ENCODE results near the gene MCM3AP.
"Not testable (repeated sequence)": the region's sequence is repeated elsewhere in the genome, so short reads cannot be mapped to it uniquely, and the experiment has no call there.

Gene MCM3AP

DNA sequence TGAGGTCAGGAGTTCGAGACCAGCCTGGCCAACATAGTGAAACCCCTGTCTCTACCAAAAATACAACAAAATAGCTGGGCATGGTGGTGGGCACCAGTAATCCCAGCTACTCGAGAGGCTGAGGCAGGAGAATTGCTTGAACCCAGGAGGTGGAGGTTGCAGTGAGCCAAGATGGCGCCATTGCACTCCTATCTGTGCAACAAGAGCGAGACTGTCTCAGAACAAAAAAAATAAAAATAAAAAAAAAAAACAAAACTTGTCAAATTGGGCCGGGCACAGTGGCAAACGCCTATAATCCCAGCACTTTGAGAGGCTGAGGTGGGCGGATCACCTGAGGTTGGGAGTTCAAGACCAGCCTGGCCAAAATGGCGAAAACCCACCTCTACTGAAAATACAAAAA lies 24.8 kb upstream of the MCM3AP start:
- not testable (repeated sequence) for DNase-seq

DNA sequence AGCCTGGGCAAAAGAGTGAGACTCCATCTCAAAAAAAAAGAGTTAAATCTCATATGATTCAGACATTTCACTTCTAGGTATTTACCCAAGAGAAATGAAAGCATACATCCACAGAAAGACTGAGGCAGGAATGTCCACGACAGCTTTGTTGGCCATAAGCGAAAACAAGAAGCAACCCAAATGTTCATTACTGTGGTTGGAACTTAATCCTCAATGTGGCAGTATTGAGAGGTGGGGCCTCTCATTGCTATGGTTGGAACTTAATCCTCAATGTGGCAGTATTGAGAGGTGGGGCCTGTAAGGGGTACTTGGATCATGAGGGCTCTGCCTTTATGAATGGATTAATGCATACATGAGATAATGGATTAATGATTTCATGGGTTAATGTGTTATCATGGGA lies 23.0 kb upstream of the MCM3AP start:
- DNase-seq: no peak

DNA sequence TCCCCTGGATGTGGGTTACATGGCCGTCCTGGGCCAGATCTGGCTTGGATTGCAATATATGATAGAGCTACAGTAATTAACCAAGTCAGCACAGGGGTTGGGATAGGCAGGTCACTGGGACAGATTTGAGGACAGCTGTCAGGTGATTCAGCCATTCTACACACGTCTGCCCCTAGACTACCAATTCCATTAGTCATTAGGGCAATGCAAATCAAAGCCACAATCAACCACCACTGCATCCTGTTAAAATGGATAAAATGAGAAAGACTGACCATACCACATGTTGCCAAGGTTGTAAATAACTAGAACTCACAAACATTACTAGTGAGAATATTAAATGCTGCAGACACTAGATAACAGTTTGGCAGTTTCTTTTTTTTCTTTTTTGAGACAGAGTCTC lies 22.2 kb upstream of the MCM3AP start:
- no peak for DNase-seq

DNA sequence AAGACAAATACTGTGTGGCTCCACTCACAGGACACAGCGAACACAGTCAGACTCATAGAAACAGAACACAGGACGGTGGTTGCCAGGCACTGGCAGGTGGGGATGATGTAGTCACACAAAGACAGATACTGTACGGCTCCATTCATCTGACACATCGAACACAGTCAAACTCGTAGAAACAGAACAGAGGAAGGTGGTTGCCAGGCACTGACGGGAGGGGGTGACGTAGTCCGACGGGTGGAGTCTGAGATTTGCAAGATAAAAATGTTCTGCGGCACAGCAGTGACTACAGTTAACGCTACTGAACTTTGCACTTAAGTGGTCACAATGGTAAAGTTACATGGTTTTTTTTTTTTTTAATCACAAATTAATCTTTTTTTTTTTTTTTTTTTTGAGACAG lies 19.5 kb upstream of the MCM3AP start:
- no peak for DNase-seq

DNA sequence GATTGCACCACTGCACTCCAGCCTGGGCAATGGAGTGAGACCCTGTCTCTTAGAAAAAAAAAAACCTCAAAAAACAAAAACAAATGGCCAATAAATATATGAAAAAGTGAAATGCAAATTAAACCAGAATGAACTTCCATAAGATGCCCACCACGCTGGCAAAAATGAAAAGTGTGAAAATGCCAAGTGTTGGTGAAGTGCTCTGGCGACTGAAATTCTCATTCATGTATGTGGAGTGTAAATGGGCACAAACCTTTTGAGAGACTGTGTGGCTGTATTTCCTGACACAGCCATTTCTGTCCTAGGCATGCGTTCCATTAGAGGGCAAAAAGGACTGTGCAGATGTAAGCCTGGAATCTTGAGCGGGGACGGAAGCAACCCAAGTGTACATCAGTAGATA lies 19.0 kb upstream of the MCM3AP start:
- DNase-seq: no peak

DNA sequence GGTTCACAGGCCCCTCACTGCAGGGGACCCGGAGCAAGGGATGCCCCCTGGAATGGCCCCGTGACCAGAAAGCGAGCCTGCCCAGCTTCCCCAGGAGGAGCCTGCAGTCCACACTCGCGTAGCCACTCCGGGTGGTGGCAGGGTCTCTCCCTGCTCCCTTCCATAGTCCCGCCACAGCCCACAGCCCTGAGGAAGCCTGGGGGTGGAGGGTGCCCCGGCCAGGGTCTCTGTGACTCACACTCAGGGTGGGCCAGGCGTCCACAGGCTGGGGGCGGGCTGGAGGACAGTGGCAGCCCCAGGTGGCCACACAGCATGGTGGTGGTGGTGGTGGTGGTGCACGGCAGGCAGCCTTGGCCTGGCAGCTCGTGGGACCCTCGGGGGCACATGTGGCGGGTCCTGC lies 16.3 kb upstream of the MCM3AP start:
- DNase-seq: no peak

DNA sequence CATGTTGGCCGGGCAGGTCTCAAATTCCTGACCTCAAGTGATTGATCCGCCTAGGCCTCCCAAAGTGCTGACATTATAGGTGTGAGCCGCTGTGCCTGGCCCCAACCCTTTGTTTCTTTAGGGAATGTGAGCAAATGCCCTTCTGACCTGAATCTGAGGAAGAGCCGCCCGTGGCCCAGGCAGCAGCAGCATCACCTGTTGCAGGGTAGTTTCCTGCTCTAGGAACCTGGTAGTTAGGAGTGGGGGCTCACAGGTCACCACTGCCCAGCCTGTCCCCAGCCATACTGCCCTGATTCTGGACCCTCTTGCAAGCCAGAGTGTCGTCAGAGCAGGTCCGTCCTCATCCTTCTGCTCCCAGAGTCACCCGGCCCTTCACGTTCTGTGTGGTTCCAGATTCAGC lies 13.8 kb upstream of the MCM3AP start:
- DNase-seq: no peak

DNA sequence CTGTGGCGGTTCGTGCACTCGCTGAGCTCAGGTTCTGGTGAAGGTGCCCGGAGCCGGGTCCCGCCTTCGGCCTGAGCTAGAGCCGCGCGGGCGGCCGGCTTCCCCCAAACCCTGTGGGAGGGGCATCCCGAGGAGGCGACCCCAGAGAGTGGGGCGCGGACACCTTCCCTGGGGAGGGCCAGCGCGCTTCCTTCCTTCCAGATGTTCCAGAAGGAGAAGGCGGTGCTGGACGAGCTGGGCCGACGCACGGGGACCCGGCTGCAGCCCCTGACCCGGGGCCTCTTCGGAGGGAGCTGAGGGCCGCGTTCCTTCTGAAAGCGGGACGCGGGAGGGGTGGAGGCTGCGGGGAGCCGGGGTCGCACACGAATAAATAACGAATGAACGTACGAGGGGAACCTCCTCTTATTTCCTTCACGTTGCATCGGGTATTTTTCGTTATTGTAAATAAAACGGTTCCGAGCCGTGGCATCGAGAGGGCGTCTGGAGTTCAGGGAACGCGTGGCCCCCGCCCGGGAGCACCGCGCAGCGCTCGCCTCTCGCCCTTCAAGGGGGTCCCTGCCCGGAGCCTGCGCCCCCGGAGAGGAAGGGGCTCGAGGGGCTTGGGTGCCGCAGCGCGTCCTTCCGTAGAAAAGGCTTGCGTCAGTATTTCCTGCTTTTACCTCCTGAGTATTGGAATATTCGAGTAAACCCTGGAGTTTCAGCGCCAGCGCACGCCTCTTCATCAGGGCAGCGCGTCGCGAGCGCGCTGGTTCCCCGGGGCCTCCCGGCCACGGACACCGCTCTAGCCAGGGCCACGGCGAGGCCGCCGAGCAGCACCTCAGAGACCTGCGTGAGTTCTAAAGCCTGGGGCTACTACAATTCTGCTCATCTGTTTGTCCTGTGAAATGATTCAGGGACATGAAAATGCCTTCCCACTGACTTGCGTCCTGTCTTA lies 12.2 kb upstream of the MCM3AP start:
- no peak for DNase-seq

DNA sequence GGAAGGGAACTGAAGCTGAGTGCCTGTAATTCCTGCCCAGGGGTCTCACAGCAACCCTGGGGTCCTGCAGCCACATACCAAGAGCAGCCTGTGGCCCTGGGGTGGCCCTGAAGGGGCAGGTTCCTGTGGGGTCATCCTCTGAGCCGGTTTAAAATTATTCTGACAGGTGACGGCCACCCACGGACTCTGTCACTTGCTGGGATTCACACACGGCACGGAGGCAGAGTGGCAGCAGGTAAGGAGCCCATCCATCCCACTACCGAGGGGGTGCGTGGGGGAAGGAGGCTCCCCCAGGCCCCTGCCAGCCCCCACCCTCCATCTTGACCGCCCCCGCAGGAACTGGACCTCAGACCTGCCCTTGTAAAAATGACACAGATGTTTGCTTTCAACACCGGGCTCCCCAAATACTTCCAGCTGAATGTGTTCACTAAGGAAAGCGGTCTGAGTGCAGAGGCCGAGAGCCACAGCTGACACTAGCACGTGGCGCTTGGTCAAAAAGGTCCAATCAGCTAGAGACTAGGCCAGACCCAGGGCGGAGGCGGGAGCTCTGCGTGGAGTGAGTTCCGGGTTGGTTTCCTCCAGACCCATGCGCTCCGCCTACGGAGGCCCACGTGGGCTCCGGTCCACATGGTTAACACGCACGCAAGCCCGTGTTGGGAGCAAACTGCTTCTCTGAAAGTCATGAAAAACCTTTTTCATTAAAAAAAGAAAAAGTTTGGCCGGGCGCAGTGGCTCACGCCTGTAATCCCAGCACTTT lies 10.8 kb upstream of the MCM3AP start:
- no peak for DNase-seq

DNA sequence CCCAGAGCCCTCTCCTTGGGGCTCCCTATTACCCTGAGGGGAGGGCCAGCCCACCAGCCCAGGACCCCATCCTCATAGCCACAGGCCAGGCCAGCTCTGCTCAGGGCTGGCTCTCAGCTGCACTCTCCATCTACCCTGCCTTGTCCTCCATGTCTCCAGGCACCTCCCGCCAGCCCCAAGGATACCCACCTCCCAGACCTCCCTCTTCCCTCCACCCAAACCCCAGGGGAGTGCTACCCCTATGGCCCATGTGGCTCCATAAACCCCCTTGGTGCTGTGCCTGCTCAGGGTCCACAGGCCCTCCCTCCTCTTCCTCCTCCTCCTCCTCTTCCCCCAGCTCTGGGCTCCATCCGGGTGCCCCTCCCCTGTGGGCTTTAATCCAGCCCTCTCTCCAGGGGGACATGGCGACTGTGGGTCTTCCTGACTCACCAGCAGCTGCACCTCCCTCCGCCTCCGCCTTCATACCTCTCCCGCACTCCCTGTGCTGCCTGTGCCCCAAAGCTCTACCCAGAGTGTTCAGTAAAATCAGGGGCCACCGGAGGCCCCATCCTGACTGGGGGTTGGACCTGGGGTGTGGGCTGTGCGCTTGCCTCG lies 9.9 kb upstream of the MCM3AP start:
- no peak for DNase-seq

DNA sequence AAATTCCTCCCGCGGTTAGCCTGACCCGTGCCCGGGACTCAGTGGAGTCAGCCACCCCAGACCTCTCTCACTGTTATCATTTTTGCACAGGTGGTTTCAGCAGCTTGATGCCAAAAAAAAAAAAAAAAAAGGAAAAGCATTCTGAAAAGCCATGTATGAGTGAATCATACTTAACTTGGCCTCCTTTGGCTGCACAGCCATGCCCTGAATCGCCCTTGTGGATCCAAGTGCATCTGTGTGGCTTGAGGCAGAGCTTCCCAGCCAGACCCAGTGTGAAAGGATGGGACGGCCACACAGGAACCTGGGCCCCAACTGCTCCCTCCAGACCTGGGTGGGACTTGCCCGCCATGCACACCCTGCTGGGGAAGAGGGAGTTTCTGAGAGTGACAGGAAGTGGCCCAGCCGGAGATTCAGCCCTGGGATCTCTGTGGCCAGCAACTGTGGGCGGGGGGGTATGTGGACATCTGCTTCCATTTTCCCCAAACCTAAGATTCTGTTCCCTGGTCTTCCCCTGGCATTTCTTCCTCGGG lies 9.3 kb upstream of the MCM3AP start:
- no peak for DNase-seq

DNA sequence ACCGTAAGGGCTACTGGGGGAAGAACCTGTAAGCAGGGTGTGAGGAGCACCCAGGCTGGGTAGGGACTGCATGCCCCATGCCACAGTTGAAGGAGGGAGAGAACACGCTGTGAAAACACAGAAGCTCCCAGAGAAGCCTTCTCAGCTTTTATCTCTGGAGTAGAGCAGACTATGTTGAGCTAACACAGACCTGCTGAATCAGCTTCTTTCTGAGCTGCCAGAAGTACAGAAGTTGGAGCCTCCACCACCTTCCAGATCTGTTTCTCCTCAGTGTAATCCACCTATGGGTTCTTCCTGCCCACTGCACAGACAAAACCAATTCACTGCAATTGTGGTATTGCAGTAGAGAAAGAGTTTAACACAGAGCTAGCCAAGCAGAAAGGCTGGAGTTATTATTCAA lies 6.2 kb upstream of the MCM3AP start:
- DNase-seq: no peak

DNA sequence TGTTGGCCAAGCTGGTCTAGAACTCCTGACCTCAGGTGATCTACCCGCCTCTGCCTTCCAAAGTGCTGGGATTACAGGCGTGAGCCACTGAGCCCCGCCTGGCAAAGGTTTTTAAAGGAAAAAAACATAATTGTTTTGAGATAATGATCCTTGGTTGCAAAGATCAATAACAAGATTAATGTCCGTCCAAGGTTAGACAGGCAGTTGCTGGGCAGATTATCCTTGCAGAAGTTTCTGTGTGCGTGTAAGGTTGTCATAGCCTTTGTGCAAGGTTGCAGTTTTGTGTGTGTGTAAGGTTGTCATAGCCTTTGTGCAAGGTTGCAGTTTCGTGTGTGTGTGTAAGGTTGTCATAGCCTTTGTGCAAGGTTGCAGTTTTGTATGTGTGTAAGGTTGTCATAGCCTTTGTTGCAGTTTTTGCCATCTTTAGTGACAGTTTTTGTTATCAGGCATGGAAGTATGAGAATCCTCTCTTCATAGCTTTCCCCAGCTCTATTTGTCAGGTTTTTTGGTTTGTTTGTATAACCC lies 4.3 kb upstream of the MCM3AP start:
- DNase-seq: no peak

DNA sequence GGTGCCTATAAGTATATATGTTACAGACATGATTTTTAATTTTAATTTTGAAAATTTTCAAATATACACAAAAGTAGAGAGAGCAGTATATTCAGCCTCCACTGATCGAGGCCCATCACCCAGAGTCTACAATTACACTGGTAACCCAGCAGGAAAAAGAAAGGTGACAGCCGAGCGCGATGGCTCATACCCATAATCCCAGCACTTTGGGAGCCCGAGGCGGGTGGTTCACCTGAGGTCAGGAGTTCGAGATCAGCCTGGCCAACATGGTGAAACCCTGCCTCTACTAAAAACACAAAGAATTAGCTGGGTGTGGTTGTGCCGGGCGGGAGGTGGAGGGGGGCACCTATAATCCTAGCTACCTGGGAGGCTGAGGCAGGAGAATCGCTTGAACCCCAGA lies 2.1 kb upstream of the MCM3AP start:
- no peak for DNase-seq

DNA sequence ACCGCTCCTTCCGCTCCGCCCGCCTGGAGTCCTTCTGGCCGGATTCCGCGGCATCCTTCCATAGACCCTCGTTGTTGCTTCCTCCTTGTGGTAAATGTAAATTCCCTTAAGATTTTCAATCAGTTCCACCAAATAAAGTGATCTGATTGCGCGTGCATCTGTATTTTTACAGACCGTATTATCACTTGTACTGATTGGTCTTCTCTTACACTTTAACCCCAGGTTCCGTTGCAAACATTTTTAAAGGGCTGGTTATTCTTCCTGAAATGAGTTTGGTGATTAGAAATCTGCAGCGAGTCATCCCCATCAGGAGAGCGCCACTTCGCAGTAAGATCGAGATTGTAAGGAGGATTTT lies 1.2 kb upstream of the MCM3AP start:
- DNase-seq: no peak

DNA sequence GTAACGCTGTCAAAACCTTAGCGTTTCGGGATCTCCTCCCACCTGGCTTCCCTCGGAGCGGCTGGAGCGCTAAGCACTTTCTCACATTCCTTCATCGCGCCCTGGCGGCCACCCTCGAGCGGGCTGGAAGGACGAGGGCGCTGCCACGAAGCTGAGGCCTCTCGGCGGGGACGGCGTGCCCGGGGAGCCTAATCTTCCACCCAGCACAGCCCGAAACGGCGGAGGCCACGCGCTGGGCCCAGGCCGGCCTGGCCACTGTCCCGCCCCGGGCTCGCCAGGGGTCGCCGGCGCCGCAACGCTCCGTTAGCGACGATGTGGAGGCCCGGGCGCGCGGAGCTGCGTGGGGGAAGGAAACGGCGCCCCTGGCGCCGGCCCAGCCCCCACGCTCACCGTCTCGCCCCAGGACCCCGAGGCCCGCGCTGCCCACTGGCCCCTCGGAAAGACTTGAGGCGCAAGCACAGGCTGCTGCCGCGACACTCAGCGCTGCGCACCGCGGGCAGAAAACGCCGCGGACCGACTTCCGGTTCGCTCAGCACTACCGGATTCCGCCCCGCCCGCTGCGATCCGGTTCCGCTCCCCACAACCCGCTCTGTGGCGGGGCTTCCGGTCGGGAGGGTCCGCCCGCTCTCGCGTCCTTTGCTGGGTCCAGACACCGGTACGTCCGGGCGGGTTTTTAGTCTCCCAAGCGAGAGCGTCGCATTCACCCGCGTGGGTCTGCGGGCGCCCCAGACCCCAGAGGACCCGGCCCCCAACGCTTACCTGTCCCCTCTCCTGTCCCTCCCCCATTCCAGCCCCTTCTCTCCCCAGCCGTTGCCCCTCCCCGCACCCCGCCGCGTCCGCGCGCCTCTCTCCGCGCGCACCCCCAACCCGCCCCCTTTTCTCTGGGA lies 593 bp upstream of the MCM3AP start, which contains the start of gene YBEY:
TSS of gene YBEY (plus strand) at position 582 of the 887 bp plus-strand sequence. CDS start 572 bp downstream, outside the sequence.
- peak; percentile 44 for DNase-seq

DNA sequence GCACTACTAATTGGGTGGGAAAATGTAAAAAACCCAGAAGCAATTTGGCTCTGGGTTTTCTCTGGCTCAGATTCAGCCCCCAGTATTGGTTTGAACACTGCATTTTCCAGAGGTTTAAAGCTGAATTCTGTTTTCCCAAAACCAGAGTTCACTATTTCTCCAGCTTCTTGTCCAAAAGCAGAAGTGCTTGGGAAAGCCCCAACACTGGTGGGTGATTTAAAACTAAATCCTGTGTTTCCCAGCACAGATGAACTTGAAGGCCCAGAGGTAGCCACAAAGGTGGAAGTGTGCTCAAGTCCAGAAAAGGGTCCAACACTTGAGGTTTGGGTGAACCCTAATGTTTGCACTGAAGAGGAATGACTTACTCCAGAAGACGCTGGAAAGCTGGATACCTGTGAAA lies 678 bp downstream of the MCM3AP start:
- no peak for DNase-seq

DNA sequence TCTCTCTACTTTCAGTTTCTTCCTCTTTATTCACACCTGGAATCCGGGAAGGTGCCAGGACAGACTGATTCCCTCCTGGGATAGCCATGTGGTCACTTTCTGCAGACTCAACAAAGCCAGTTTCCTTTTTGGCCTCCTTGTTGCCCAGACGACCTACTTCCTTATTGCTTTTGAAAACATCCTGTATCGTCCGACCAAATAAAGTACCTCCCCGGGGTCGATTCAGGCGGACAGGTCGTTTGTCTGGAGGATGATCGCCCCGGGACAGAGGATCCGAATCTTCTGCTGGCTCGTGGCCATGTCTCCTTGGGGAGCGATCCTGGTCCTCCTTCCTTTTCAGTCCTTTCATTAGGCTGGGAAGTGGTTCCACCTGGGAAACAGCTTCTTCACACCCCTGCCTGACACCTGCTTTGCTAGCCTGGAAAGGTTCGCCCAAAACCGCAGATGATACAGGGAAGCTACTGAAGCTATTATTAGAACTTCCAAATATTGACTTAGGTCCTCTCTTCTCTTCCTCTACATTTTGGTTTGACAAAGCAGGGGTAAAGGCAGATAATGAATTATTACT lies 1.2 kb downstream of the MCM3AP start:
- no peak for DNase-seq

DNA sequence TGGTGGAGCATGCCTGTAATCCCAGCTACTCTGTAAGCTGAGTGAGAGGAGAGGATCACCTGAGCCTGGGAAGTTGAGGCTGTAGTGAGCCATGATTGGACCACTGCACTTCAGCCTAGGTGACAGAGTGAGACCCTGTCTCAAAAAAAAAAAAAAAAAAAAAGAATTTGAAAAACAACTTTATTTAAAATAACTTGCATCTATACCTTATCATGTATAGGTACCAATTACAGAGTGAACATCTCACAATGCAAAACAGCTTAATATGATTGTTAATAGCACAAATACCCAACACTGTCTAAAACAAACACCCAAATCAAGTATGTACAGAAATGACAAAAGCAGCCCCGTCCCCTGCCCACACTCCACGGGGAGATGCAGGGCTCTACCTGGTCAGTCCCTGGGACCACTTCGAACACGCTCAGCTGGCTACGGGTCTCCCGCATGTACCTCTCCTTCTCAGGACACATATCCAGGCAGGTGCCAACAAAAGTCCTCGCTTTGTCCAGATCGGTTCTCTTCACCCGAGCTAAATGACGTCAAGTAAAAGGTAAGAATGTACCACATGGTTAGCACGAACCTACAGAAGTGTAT lies 10.5 kb downstream of the MCM3AP start:
- no peak for DNase-seq

DNA sequence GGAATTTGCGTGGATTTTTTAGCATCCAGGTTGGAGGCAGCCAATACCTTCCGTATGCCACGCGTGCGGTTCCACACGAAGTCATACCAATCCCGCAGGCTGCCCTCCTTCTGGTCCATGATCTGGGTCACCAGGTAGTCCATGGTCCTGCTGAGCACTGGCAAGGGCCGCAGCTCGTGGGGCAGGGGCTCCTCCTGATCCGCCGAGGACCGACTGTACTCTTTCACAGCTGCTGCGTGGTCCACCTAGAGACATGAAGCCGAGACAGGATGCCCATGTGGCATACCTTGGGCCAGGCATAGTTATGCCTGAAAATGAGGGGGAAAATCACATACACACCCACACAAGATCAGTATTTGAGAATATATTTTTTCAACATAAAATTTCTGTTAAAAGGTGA lies 12.1 kb downstream of the MCM3AP start:
- no peak for DNase-seq

DNA sequence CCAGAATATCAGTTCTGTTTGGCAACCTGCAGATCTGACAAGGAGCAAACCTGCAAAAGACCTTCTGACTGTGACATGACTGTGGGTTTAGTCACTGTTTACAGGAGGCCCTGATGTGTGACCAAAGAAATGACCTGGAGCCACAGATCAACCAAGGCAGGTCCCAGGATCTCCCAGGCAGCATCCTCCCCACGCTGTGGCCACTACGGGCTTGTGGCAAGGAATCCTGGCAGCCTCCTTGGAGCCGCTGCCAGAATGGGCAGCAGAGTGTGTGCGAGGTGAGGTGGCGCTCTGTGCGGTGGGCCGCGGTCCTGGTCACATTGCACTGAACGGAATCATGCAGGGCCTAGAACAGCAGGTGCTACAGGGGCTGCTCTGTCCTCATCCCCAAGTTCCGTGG lies 15.9 kb downstream of the MCM3AP start:
- no peak for DNase-seq

DNA sequence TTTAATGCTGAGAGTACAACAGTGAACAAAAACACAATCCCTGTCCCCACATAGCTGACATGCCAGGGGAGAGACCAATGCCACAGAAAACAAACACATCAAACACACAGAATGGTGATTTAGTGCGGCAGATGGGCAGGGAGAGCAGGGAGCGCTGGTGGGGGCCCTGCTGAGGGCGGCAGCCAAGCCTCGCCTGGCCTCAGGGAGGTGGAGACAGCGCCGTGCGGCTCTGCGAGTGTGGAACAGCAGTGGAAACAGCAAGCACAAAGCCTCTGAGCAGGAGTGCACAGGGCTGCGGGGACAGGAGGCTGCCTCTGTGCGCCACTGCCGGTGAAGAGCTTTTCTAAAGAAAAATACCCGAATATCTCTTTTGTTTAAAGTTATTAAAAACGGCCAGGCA lies 17.0 kb downstream of the MCM3AP start:
- no peak for DNase-seq
